Right lobe of liver (tissue), 6 donors: ENCODE results near the gene MLF1. TPM values are rescaled to one million over a fixed set of nuclear protein-coding genes. Genes with fewer than 3 reads are reported as not detected.

Experiments used
- ATAC-seq, 4 donors: fragments of 200-7000 bp; cut with Tn5 transposase; one replicate each; pipeline ENCODE4 v1.9.1; 2020; ENCODE audit warnings: mild to moderate bottlenecking in 4 of 4, moderate library complexity in 4 of 4
- DNase-seq, 3 donors: peaks; one replicate each; pipeline ENCODE4 v3.0.0-alpha.2; 2020
- H3K27ac ChIP-seq, 3 donors: fragments of 200-600 bp; one replicate each; pipeline ENCODE4 v1.8.0; 2022
- H3K27me3 ChIP-seq, 2 donors: fragments of 200-600 bp; one replicate each; pipeline ENCODE4 v1.8.0; 2022
- H3K36me3 ChIP-seq, 4 donors: fragments of 200-600 bp; sonication (generic) in 1 of 4; one replicate each; pipeline versions ENCODE4 v1.5.1 to v1.8.0; 2017 to 2022; ENCODE audit warnings: control low read depth in 1 of 4
- H3K4me1 ChIP-seq, 4 donors: fragments of 200-600 bp; sonication (generic) in 1 of 4; one replicate each; pipeline versions ENCODE4 v1.5.1 to v1.8.0; 2017 to 2022; ENCODE audit warnings: control low read depth in 1 of 4
- H3K4me3 ChIP-seq, 3 donors: fragments of 200-600 bp; one replicate each; pipeline ENCODE4 v1.8.0; 2022
- H3K9me3 ChIP-seq, 4 donors: fragments of 200-600 bp; sonication (generic) in 1 of 4; one replicate each; pipeline versions ENCODE4 v1.5.1 to v1.8.0; 2017 to 2022; ENCODE audit warnings: control low read depth in 1 of 4
- CTCF ChIP-seq, 4 donors: fragments of 200-600 bp in 3 of 4; fragments of 450-650 bp in 1 of 4; IDR thresholded peaks; one replicate each; pipeline versions ENCODE4 v1.5.1 to v1.8.0; 2016 to 2022; ENCODE audit warnings: antibody characterized with exemption in 4 of 4, mild to moderate bottlenecking in 2 of 4
- POLR2A ChIP-seq: fragments of 450-650 bp; IDR thresholded peaks from one replicate; pipeline ENCODE4 v1.6.1; 2017; ENCODE audit warnings: antibody characterized with exemption, mild to moderate bottlenecking
- WGBS: methylation state at CpG from one replicate; pipeline ENCODE4 v1.1.6; 2018; ENCODE audit warnings: low coverage, low lambda C conversion rate; ENCODE audit not compliant: insufficient coverage; ENCODE audit errors: missing lambda C conversion rate; 5-methylcytosine and 5-hydroxymethylcytosine counted together
- intact Hi-C, 2 donors: fragments of 100-400 bp; cut with DNase I; formaldehyde crosslinking; loops; one replicate each; pipeline versions ENCODE4 v1.11.2 to v1.14.1; 2022
- total RNA-seq, 6 experiments: library from RNA; depleted of rRNA in 2 of 6; stranded (reverse); fragments of >200 nt in 2 of 6; fragmentation: NEBNext Ultra II Directional in 3 of 6; extraction: Animal tissue kit (Norgen Biotek cat#: 25700) in 3 of 6; gene quantifications; one replicate each; pipeline versions ENCODE4 v1.1.0 to v1.2.4, GENCODE V29; 2016 to 2023
- donor health status: DM: no; HTN: yes; CAD: no.
- donor health status: DM: no; HTN: no; CAD: no.
- donor health status: DM: no; HTN: no; CAD: no.
- donor health status: DM: no; HTN: yes; CAD: no.
- donor health status: DM: no; HTN: yes; CAD: no.

MLF1 gene
- total RNA-seq, 6 experiments from 2014 or later = 0.12 to 1.0 (median 0.31) TPM

- intact Hi-C loops = no loop called here
- no peaks in the 10 kb centered on the region for H3K4me1 ChIP-seq
- no peaks in the 10 kb centered on the region for H3K36me3 ChIP-seq
- no peaks in the 10 kb centered on the region for H3K27me3 ChIP-seq
- H3K4me3 ChIP-seq = no peak overlapping the region
- 58% methylated on average over 5 of the region's 5 CpGs for WGBS
- TF ChIP-seq CTCF (IDR thresholded peaks at IDR 0.05) = no peak
- no peak for TF ChIP-seq POLR2A
- H3K9me3 ChIP-seq = no peaks in the 10 kb centered on the region
- ATAC-seq = no peak
- no peak for DNase-seq
- no peak overlapping the region for H3K27ac ChIP-seq
Measured at GRCh38 chr3:158562674-158563073, 8.3 kb upstream of the MLF1 start.

- no peak for TF ChIP-seq CTCF (IDR thresholded peaks at IDR 0.05)
- TF ChIP-seq POLR2A = no peak
Measured at GRCh38 chr3:158563076-158563475, 7.9 kb upstream of the MLF1 start.

GRCh38 chr3:158565076-158565475 is 5.9 kb upstream of the MLF1 start:
- ATAC-seq (no peak), DNase-seq (no peak)
- intact Hi-C loops = no loop called here
- 88% methylated on average over 6 of the region's 6 CpGs for WGBS
- H3K4me1 ChIP-seq = no peaks in the 10 kb centered on the region
- H3K36me3 ChIP-seq = no peaks in the 10 kb centered on the region
- no peaks in the 10 kb centered on the region for H3K9me3 ChIP-seq
- TF ChIP-seq POLR2A (no peak), CTCF (IDR thresholded peaks at IDR 0.05) (no peak)
- H3K4me3 ChIP-seq = no peak overlapping the region
- H3K27ac ChIP-seq = no peak overlapping the region
- H3K27me3 ChIP-seq = no peaks in the 10 kb centered on the region

More at GRCh38 chr3:158563076-158563475, 7.9 kb upstream of the MLF1 start:
- Histone ChIP-seq H3K27ac (no peak overlapping the region), H3K36me3 (no peaks in the 10 kb centered on the region), H3K4me1 (no peaks in the 10 kb centered on the region), H3K27me3 (no peaks in the 10 kb centered on the region), H3K4me3 (no peak overlapping the region), H3K9me3 (no peaks in the 10 kb centered on the region)
- ATAC-seq (no peak), DNase-seq (no peak)
- intact Hi-C loops = no loop called here

- no peaks in the 10 kb centered on the region for H3K9me3 ChIP-seq
- H3K4me3 ChIP-seq = no peak overlapping the region
- H3K36me3 ChIP-seq = no peaks in the 10 kb centered on the region
- DNase-seq (no peak), ATAC-seq (no peak)
- TF ChIP-seq POLR2A = no peak
- TF ChIP-seq CTCF (IDR thresholded peaks at IDR 0.05) = no peak
- intact Hi-C loops = no loop called here
- peaks cover 0 to 3% (median 0%) of the 10 kb centered on the region in 4 donors for H3K4me1 ChIP-seq
- H3K27me3 ChIP-seq = no peaks in the 10 kb centered on the region
- no peak overlapping the region for H3K27ac ChIP-seq
- WGBS = 64% methylated on average over 3 of the region's 3 CpGs
Measured at GRCh38 chr3:158568784-158569183, 2.2 kb upstream of the MLF1 start.

GRCh38 chr3:158569794-158570193 is 1.2 kb upstream of the MLF1 start:
- intact Hi-C loops = no loop called here
- H3K27me3 ChIP-seq = no peaks in the 10 kb centered on the region
- H3K4me3 ChIP-seq = no peak overlapping the region
- H3K9me3 ChIP-seq = no peaks in the 10 kb centered on the region
- WGBS = 50% methylated on average over 2 of the region's 3 CpGs
- H3K4me1 ChIP-seq = peaks cover 0 to 3% (median 0%) of the 10 kb centered on the region in 4 donors
- TF ChIP-seq CTCF (IDR thresholded peaks at IDR 0.05) = no peak
- no peak for TF ChIP-seq POLR2A
- ATAC-seq = no peak
- no peaks in the 10 kb centered on the region for H3K36me3 ChIP-seq
- no peak overlapping the region for H3K27ac ChIP-seq
- no peak for DNase-seq
